Tibial nerve (tissue), 4 donors: ENCODE results near the gene STOX1. TPM values are rescaled to one million over a fixed set of nuclear protein-coding genes. Genes with fewer than 3 reads are reported as not detected.
A peak's percentile ranks its signal among the peaks of the same experiment; 100 is the strongest.

Source experiments
- DNase-seq, 2 donors: peaks; one replicate each; pipeline ENCODE4 v3.0.0-alpha.2; 2019; ENCODE audit warnings: low spot score in 2 of 2
- H3K27ac ChIP-seq, 4 donors: fragments of 200-600 bp; sonication (generic) in 3 of 4; one replicate each; pipeline ENCODE4 v1.5.1; 2017 to 2019; ENCODE audit warnings: mild to moderate bottlenecking in 1 of 4
- H3K27me3 ChIP-seq, 2 donors: fragments of 200-600 bp; sonication (generic) in 1 of 2; one replicate each; pipeline versions ENCODE4 v1.5.1 to v1.6.0; 2017 to 2019
- H3K36me3 ChIP-seq, 3 donors: fragments of 200-600 bp; sonication (generic); one replicate each; pipeline ENCODE4 v1.5.1; 2018 to 2019
- H3K4me1 ChIP-seq, 4 donors: fragments of 200-600 bp; sonication (generic) in 3 of 4; one replicate each; pipeline ENCODE4 v1.5.1; 2017 to 2019
- H3K4me3 ChIP-seq, 4 donors: fragments of 200-600 bp; sonication (generic) in 3 of 4; one replicate each; pipeline ENCODE4 v1.5.1; 2017 to 2019; ENCODE audit warnings: mild to moderate bottlenecking in 1 of 4, moderate library complexity in 1 of 4
- H3K9me3 ChIP-seq, 4 donors: fragments of 200-600 bp; sonication (generic) in 3 of 4; one replicate each; pipeline ENCODE4 v1.5.1; 2017 to 2019
- CTCF ChIP-seq, 5 experiments: fragments of 200-600 bp in 3 of 5; fragments of 450-650 bp in 2 of 5; sonication (generic) in 3 of 5; IDR thresholded peaks; one replicate each; pipeline ENCODE4 v1.5.1; 2016 to 2019; ENCODE audit warnings: antibody characterized with exemption in 5 of 5, mild to moderate bottlenecking in 3 of 5, moderate library complexity in 2 of 5
- EP300 ChIP-seq, 2 donors: sonication (generic); formaldehyde crosslinking; IDR thresholded peaks; one replicate each; pipeline ENCODE4 v1.6.1; 2017; ENCODE audit warnings: antibody characterized with exemption in 2 of 2, mild to moderate bottlenecking in 1 of 2
- POLR2A ChIP-seq, 2 donors: fragments of 450-650 bp; IDR thresholded peaks; one replicate each; pipeline ENCODE4 v1.6.1; 2017; ENCODE audit warnings: antibody characterized with exemption in 2 of 2, mild to moderate bottlenecking in 2 of 2, moderate library complexity in 2 of 2
- WGBS, 2 donors: methylation state at CpG; one replicate each; pipeline ENCODE4 v1.1.5; 2018; 5-methylcytosine and 5-hydroxymethylcytosine counted together
- total RNA-seq, 4 donors: library from RNA; depleted of rRNA; stranded (reverse); fragments of >200 nt; gene quantifications; one replicate each; pipeline ENCODE4 v1.1.0, GENCODE V29; 2016

STOX1 gene
- total RNA-seq, 4 donors from 2014 or later = 1.2 to 5.7 (median 3.2) TPM

- Histone ChIP-seq H3K36me3 (no peaks in the 10 kb centered on the region), H3K27ac (peak overlapping the region; percentile 91 to 100 (median 98)), H3K27me3 (no peaks in the 10 kb centered on the region), H3K4me1 (peaks cover 0 to 44% (median 14%) of the 10 kb centered on the region in 4 donors), H3K9me3 (no peaks in the 10 kb centered on the region), H3K4me3 (peak overlapping the region; percentile 82 to 89 (median 87))
- peak in 1 of 2 donors; percentile 95 for TF ChIP-seq EP300 (IDR thresholded peaks at IDR 0.05)
- TF ChIP-seq CTCF (IDR thresholded peaks at IDR 0.05) = no peak
- TF ChIP-seq POLR2A (IDR thresholded peaks at IDR 0.05) = peak; percentile 22 to 53
- DNase-seq = peak in 1 of 2 donors; percentile 55
- 3 to 12% methylated on average over 9 to 34 of the region's 40 CpGs for WGBS, 2 donors
These were observed 73.2 kb downstream of the STOX1 start for GRCh38 chr10:68900427-68901104.

- Histone ChIP-seq H3K27me3 (no peaks in the 10 kb centered on the region), H3K4me3 (peak within 1 kb of the TSS; percentile 82 to 89 (median 87)), H3K27ac (peak within 1 kb of the TSS; percentile 91 to 100 (median 98)), H3K4me1 (peaks cover 0 to 46% (median 14%) of the 10 kb centered on the region in 4 donors), H3K36me3 (peaks cover 0 to 2% (median 0%) of the 10 kb centered on the region in 3 donors), H3K9me3 (no peaks in the 10 kb centered on the region)
- 0% methylated on average over 41 to 45 of the region's 47 CpGs for WGBS, 2 donors
- peak; percentile 85 to 93 for TF ChIP-seq EP300 (IDR thresholded peaks at IDR 0.05)
- peak in 3 of 5 experiments; percentile 12 to 56 (median 47) for TF ChIP-seq CTCF (IDR thresholded peaks at IDR 0.05)
- TF ChIP-seq POLR2A (IDR thresholded peaks at IDR 0.05) = peak; percentile 72
- peak; percentile 96 to 99 for DNase-seq
These were observed 74.0 kb downstream of the STOX1 start, which contains the start of gene DDX50 for GRCh38 chr10:68901105-68901927. Gene DDX50, plus strand, starts transcription at chr10:68901315. Its CDS starts 70 bp downstream, at chr10:68901385.

GRCh38 chr10:68902382-68902781 lies 75.1 kb downstream of the STOX1 start:
- DNase-seq = no peak
- no peak for TF ChIP-seq POLR2A (IDR thresholded peaks at IDR 0.05)
- no peak for TF ChIP-seq EP300 (IDR thresholded peaks at IDR 0.05)
- TF ChIP-seq CTCF (IDR thresholded peaks at IDR 0.05) = no peak
- no peak overlapping the region for H3K27ac ChIP-seq
- H3K4me3 ChIP-seq = peak overlapping the region in 2 of 4 donors; percentile 86 to 88
- H3K9me3 ChIP-seq = no peaks in the 10 kb centered on the region
- H3K4me1 ChIP-seq = peaks cover 0 to 46% (median 14%) of the 10 kb centered on the region in 4 donors
- no peaks in the 10 kb centered on the region for H3K27me3 ChIP-seq
- 66 to 75% methylated on average over 5 of the region's 5 CpGs for whole genome bisulfite sequencing, 2 donors
- peaks cover 0 to 12% (median 0%) of the 10 kb centered on the region in 3 donors for H3K36me3 ChIP-seq

GRCh38 chr10:68924593-68924992 lies 97.3 kb downstream of the STOX1 start:
- DNase-seq = no peak
- Histone ChIP-seq H3K27ac (no peak overlapping the region), H3K4me1 (peaks cover 0 to 7% (median 0%) of the 10 kb centered on the region in 4 donors), H3K9me3 (no peaks in the 10 kb centered on the region), H3K4me3 (no peak overlapping the region), H3K36me3 (peaks cover 0 to 58% (median 0%) of the 10 kb centered on the region in 3 donors), H3K27me3 (no peaks in the 10 kb centered on the region)
- TF ChIP-seq EP300 (IDR thresholded peaks at IDR 0.05) = no peak
- no peak for TF ChIP-seq POLR2A (IDR thresholded peaks at IDR 0.05)
- no peak for TF ChIP-seq CTCF (IDR thresholded peaks at IDR 0.05)
